Mucosa of rectum (tissue), 2 donors: ENCODE results near the gene CLCN4.

Source experiments
- H3K27ac ChIP-seq, 2 donors: one replicate each; pipeline ENCODE4 v1.7.0; 2013; ENCODE audit warnings: inconsistent platforms in 2 of 2, low read depth in 2 of 2, low read length in 2 of 2
- H3K27me3 ChIP-seq, 2 donors: one replicate each; pipeline ENCODE4 v1.7.0; 2013; ENCODE audit warnings: low read length in 2 of 2; ENCODE audit not compliant: control insufficient read depth in 2 of 2, insufficient read depth in 2 of 2
- H3K36me3 ChIP-seq, 2 donors: one replicate each; pipeline ENCODE4 v1.7.0; 2013; ENCODE audit warnings: low read length in 2 of 2; ENCODE audit not compliant: control insufficient read depth in 2 of 2, insufficient read depth in 2 of 2
- H3K4me1 ChIP-seq, 2 donors: one replicate each; pipeline ENCODE4 v1.7.0; 2013; ENCODE audit warnings: low read length in 2 of 2, mild to moderate bottlenecking in 1 of 2; ENCODE audit not compliant: control insufficient read depth in 2 of 2, insufficient read depth in 2 of 2
- H3K4me3 ChIP-seq, 2 donors: one replicate each; pipeline ENCODE4 v1.7.0; 2013; ENCODE audit warnings: low read length in 2 of 2
- H3K9ac ChIP-seq, 2 donors: one replicate each; pipeline ENCODE4 v1.7.0; 2013; ENCODE audit warnings: low read length in 2 of 2, low read depth in 1 of 2, mild to moderate bottlenecking in 1 of 2
- H3K9me3 ChIP-seq, 2 donors: one replicate each; pipeline ENCODE4 v1.7.0; 2013; ENCODE audit warnings: low read length in 2 of 2; ENCODE audit not compliant: control insufficient read depth in 2 of 2
- donor health status: healthy.
- donor health status: Normal muscosa, but diverticular disease.

The CLCN4 gene

DNA sequence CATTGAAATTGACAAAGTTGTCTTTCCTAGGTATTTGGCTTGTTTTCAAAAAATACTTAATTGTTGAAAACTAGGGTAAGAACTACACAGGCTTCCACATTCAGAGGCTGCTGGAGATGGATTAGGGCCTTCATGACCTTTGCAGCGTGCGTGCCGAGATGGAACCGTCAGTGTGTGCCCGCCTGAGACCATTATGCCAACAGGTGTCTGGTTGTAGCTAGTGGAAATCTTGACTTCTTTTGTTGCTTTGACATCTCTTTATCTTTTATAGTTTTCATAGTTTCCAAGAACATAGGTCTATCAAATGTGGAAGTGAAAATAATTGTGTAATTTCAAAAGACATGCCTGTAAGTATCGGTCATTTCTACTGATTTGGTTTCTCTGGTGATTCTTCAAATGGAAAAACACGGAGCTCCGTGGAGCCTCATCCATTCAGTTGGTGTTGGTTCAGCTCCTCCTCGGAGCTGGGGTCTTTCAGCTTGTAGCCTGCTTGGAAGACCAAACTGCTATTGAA lies 38.9 kb upstream of the CLCN4 start:
- Histone ChIP-seq H3K27me3 (no peaks in the 10 kb centered on the region), H3K9ac (no peak overlapping the region), H3K4me1 (no peaks in the 10 kb centered on the region), H3K36me3 (no peaks in the 10 kb centered on the region), H3K9me3 (no peaks in the 10 kb centered on the region), H3K27ac (no peak overlapping the region), H3K4me3 (no peak overlapping the region)

DNA sequence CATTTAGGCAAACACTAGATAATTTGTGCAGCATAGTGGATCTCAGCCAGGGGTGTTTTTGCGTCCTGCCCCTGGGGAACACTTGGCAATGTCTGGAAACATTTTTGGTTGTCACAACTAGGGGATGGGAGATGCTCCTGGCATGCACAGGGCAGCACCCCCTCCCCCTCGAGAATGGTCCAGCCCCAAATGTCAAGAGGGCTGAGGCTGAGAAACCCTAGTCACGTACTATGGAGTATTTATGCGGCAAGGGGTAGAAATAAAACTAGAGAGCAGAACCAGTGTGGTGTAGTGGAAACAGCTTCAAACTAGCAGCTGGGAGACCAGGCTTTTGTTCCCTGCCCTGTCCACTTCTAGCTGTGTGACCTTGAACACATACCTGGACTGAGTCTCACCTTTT lies 38.2 kb upstream of the CLCN4 start:
- H3K27me3 ChIP-seq = no peaks in the 10 kb centered on the region
- no peak overlapping the region for H3K9ac ChIP-seq
- no peak overlapping the region for H3K4me3 ChIP-seq
- peak overlapping the region in 1 of 2 donors; percentile 3 for H3K27ac ChIP-seq
- H3K9me3 ChIP-seq = no peaks in the 10 kb centered on the region
- H3K4me1 ChIP-seq = no peaks in the 10 kb centered on the region
- H3K36me3 ChIP-seq = no peaks in the 10 kb centered on the region

DNA sequence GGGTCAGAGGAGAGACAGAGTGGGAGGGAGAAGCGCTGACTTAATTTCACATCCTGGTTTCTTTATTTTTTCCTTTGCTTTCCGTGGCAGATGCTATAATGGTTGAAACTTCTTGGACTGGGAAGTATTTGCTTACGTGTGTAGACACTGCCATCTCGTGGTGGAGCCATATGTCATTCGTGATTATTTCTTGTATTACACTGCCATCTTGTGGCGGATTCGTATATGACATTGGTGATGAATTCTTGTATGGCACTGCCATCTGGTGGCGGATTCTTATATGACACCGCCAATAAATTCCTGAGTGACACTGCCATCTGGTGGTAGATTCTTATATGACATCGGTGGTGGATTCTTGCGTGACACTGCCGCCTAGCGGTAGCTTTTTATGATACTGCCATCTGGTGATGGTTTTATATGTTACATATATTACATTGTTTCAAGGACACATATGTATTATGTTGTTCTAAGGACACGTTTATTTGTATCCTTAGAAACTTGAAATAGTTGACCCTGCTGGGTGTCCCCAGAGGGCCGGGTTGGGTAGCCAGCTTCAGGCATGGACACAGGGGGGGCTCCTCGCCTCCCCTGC lies 37.3 kb upstream of the CLCN4 start:
- no peaks in the 10 kb centered on the region for H3K4me1 ChIP-seq
- H3K27ac ChIP-seq = no peak overlapping the region
- no peaks in the 10 kb centered on the region for H3K27me3 ChIP-seq
- no peaks in the 10 kb centered on the region for H3K9me3 ChIP-seq
- H3K9ac ChIP-seq = no peak overlapping the region
- no peak overlapping the region for H3K4me3 ChIP-seq
- no peaks in the 10 kb centered on the region for H3K36me3 ChIP-seq

DNA sequence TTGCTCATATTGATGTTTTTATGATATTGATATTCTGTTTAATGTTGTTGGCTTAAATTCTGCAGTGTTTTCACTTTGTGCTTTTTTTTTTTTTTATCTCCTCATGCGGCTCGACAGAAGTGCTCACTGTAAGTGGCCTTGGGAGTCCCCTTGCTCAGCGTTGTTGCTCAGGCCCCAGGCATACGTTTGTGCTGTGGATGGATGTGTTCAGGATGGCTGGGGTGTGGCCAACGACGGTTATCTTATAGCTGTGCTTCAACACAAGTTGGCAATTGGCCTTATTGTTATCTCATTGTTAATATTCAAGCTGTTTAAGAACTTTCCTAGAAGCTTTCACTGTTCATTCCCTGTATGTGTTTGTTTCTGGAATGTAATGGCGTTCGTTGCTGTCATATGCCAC lies 36.4 kb upstream of the CLCN4 start:
- Histone ChIP-seq H3K36me3 (peaks cover 0 to 2% of the 10 kb centered on the region in 2 donors), H3K4me3 (no peak overlapping the region), H3K9ac (no peak overlapping the region), H3K9me3 (no peaks in the 10 kb centered on the region), H3K27ac (no peak overlapping the region), H3K4me1 (no peaks in the 10 kb centered on the region), H3K27me3 (no peaks in the 10 kb centered on the region)

DNA sequence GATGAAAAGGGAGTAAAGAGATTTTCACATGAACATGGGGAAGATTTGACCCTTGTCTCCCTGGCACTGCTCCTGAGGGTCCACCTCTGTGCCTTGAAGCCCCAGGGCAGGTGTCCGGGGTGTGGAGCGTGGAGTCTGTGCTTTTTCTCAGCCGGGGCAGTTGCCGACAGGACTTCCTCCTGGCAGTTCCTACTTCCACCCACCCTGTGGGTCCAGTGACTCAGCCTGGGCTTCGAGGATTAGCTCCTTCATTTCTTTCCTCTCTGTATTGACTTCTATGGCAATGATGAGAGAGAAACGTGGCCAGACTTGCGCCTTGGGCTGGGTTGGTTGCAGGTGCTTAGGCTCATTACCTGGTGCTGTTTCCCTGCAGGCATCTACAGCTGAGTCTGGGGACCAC lies 35.9 kb upstream of the CLCN4 start:
- H3K4me1 ChIP-seq = no peaks in the 10 kb centered on the region
- no peaks in the 10 kb centered on the region for H3K27me3 ChIP-seq
- H3K9me3 ChIP-seq = no peaks in the 10 kb centered on the region
- H3K36me3 ChIP-seq = peaks cover 0 to 2% of the 10 kb centered on the region in 2 donors
- H3K4me3 ChIP-seq = no peak overlapping the region
- H3K27ac ChIP-seq = no peak overlapping the region
- H3K9ac ChIP-seq = no peak overlapping the region

DNA sequence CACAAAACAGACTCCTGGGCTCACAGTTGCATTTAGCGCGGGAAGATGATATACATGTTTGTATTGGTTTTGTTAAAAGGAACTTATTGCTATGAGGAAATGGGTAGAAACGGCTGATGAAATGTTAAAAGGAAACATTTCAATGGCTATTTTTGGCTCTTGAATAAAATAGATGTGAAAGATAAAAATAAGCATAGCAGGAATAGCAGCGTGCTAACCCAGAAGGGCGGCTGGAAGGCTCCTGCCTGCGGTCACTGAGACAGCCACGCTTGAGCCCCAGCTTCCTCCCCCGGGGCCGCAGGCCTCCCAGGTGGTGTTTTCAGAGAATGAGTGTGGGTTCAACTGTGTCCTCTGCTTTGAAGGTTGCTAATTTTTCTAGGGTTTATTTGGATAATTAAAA lies 35.0 kb upstream of the CLCN4 start:
- Histone ChIP-seq H3K36me3 (peaks cover 0 to 2% of the 10 kb centered on the region in 2 donors), H3K27ac (no peak overlapping the region), H3K4me3 (no peak overlapping the region), H3K9me3 (no peaks in the 10 kb centered on the region), H3K27me3 (no peaks in the 10 kb centered on the region), H3K9ac (no peak overlapping the region), H3K4me1 (no peaks in the 10 kb centered on the region)

DNA sequence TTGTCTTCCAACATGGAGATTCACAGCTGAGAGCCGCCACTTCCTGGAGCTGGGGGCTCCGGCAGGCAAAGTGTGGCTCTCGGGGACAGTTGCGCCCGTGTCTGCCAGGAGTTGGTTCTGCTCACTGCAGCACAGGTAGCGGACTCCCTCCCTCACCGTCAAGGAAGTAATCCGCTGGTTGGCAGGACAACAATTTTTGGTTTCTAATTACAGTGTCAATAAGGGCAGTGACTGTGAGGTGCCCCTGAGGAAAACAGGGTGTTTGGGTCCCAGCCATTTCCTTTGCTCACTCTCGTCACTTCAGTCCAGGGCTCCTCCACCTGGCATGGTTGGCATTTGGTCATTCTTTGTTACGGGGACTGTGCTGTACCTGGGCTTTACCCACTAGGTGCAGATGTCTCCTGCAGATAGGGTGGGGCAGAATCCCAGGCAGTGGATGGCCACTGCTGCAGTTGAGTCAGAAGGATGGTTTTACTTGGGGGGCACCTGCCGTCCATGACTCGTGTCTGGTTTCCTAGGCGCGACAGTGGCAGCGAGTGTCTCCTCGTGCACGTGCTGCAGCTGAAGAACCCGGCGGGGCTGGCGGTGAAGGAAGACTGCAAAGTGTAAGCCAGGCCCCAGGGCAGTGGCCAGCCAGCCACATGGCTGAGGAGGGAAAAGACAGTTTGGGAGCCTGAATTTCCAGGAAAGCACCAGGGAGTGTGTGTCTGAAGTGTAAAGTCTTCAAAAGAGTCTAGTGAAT lies 32.1 kb upstream of the CLCN4 start:
- Histone ChIP-seq H3K27ac (no peak overlapping the region), H3K4me3 (no peak overlapping the region), H3K36me3 (peaks cover 0 to 6% of the 10 kb centered on the region in 2 donors), H3K4me1 (no peaks in the 10 kb centered on the region), H3K27me3 (no peaks in the 10 kb centered on the region), H3K9me3 (no peaks in the 10 kb centered on the region), H3K9ac (no peak overlapping the region)

DNA sequence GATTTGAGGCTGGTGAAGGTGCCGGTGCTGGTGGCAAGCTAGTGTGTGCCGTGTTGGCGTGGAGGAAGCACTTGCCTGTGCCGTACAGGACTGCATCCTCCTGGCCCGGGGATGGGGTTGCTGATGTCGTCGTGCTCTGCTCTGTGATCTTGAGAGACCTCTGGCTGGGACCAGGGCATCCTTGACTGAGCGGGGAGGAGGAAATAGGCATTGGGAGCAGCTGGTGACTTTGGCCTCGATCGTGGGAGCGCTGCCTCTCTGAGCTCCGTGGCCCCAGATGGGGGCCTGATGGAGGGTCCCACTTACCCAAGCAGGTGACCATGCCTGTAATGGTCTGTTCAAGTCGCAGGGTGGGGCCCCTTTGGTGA lies 31.5 kb upstream of the CLCN4 start:
- Histone ChIP-seq H3K4me1 (no peaks in the 10 kb centered on the region), H3K36me3 (peaks cover 0 to 9% of the 10 kb centered on the region in 2 donors), H3K9ac (no peak overlapping the region), H3K27ac (no peak overlapping the region), H3K9me3 (no peaks in the 10 kb centered on the region), H3K27me3 (no peaks in the 10 kb centered on the region), H3K4me3 (no peak overlapping the region)

DNA sequence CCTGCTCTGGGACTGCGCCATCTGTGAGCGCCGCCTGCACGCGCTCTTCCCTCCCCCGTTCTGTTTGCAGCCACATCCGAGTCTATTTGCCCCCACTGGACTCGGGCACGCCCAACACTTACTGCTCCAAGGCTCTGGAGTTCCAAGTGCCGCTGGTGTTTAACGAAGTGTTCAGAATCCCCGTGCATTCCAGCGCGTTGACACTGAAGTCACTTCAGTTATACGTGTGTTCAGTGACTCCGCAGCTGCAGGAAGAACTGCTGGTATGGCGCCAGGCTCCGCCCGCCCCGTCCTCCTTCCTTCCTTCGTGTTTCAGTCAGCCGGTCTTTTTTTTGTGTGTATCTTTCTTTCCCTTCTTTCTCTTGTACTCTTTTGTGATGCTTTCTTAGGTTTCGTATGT lies 30.7 kb upstream of the CLCN4 start:
- no peak overlapping the region for H3K9ac ChIP-seq
- H3K27me3 ChIP-seq = no peaks in the 10 kb centered on the region
- no peaks in the 10 kb centered on the region for H3K9me3 ChIP-seq
- H3K4me3 ChIP-seq = no peak overlapping the region
- H3K36me3 ChIP-seq = peaks cover 0 to 9% of the 10 kb centered on the region in 2 donors
- no peaks in the 10 kb centered on the region for H3K4me1 ChIP-seq
- no peak overlapping the region for H3K27ac ChIP-seq

DNA sequence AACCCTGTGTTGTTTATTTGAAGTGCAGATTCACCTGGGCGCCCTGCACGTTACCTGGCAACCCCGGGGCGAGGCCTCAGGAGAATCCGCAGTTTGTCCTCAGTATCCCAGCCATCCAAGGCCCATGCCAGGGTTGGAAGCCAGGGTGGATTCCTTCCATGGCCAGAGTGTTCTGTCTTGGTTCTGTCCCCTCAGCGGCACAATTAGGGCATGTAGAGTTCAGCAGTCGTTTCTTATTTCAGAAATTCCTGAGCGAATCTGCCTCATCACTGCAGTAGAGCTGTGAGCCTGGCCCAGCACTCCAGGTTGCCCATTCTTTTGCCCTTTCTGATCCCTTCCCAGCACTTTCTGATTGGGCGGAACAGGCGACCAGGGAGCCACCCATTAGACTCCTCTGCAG lies 29.9 kb upstream of the CLCN4 start:
- H3K9ac ChIP-seq = no peak overlapping the region
- no peak overlapping the region for H3K27ac ChIP-seq
- no peaks in the 10 kb centered on the region for H3K9me3 ChIP-seq
- no peak overlapping the region for H3K4me3 ChIP-seq
- peaks cover 0 to 9% of the 10 kb centered on the region in 2 donors for H3K36me3 ChIP-seq
- no peaks in the 10 kb centered on the region for H3K4me1 ChIP-seq
- no peaks in the 10 kb centered on the region for H3K27me3 ChIP-seq
